CD4-positive, alpha-beta T cell treated with Interleukin-6 for 4 hours (primary cell): ENCODE measurements around the gene RNF115.
"Not testable (repeated sequence)": the region's sequence is repeated elsewhere in the genome, so short reads cannot be mapped to it uniquely, and the experiment has no call there.

Experiments
- DNase-seq: peaks from one replicate; pipeline ENCODE4 v3.0.0-alpha.2; 2020; ENCODE audit warnings: mixed read lengths

The RNF115 gene

DNA sequence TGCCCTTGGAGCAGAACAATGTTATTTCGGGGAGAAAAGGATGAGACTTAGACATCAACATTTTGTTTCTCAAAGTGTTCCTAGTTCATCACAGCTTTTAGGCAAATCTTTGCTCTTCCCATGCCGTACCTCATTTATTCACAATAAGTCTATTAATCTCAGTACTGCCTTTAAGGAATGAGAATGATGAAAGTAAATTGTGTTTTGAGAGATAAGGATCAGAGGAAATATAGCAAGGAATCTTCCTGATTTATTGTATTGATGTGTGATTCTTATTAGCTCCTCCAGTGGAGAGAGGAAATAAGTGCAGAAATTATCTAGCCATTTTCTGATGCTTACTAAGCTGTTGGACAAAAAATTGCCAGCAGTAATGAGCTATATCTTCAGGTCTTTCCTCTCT is 2.1 kb upstream of the RNF115 start:
- DNase-seq, result no peak

DNA sequence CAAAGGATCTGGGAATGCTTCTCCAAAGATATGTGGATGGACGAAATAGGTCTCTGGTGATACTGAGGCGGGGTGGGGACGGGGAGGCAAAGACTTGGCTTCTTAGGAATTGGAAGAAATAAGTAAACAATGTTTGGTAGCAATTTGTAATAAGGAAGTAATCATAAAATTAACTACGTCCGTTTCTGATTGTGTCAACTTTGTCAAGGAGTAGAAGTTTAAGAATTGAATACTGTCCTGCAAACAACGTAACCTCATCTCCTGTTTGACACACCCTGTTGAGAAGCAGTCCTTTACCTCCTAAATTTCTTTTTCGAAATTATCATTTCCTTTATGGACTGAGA is 576 bp upstream of the RNF115 start:
- DNase-seq, result no peak

DNA sequence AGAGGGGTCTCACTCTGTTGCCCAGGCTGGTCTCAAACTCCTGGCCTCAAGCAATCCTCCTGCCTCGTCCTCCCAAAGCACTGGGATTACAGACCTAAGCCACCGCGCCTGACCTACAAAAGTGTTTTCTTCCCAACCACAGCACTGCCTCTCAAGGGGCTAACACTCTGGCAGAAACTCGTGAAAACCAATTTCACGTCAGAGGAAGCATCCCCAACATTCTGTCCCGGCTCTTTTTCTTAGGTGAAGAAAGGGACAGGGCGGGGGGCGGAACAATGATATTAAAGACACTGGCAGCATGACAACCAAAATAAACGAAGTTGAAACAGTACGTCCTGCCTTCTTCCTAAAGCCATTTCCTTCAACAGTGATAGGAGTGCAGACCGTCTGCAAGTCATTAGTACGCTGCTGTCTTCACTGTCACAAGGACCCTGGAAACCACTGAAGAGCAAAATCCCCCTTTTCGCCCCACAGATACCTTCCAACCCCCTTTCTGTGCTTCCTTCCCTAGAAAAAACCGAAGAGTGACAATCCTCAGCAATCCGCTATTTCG is 1.0 kb downstream of the RNF115 start:
- not testable (repeated sequence) for DNase-seq

DNA sequence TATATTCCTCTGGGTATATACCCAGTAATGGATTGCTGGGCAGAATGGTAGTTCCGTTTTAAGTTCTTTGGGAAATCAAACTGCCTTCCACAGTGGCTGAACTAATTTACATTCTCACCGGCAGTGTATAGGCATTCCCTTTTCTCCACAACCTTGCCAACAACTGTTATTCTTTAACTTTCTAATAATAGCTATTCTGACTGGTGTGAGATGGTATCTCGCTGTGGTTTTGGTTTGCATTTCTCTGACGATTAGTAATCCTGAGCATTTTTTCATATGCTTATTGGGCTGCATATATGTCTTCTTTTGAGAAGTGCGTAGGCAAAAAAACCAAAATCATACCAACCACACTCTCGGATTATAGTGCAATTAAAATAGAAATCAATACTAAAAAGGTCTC is 5.8 kb downstream of the RNF115 start:
- not testable (repeated sequence) for DNase-seq

DNA sequence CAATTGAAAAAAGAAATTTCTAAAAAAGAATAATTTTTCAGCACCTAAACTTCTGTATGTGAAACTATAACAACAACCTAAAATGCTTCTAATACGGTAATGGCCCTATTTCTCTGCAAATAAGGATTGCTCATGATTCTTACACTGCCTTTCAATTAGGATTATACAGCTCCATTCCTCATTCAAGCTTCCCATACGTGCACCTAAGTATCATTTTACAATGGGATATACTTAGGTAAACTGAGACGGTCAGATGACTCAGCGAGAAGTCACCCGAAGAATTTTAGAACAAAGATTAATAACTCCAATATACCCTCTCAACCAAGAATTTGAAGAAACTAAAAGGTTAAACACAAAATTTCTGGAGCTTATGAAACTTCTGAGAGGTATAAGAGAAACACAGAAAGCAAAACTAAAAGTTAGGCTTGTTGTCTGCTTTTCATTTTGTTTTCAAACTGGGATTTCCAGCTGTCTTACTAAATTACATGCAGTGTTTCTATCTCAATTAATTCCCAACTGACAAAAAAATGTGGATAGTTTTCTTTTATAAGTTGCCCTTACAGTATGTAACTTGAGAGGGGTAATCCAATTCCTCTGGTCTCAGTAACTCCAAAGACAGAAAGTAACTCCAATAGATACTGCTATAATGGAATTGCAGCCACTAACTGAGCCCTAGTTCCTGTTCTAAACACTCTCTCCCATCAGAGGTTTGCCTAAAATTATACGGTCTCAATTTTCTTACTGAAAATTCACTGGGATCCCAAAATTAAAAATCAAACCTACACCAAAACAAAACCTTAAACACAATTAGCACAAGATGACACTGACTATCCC is 10.7 kb downstream of the RNF115 start:
- DNase-seq, result not testable (repeated sequence)

DNA sequence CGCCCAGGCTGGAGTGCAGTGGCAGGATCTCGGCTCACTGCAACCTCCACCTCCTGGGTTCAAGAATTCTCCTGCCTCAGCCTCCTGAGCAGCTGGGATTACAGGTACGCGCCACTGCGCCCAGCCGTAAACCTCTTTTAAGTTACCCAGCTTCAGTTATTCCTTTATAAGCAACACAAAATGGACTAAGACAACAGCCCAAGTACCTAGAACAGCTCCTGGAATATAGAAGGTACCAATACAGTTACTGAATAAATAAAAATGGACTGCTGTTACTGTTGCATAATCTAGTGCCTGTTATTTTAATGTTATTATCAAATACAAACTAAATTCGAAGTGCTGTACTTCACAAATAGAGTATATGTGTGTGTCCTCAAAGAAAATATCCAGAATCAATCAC is 17.1 kb downstream of the RNF115 start:
- no peak for DNase-seq

DNA sequence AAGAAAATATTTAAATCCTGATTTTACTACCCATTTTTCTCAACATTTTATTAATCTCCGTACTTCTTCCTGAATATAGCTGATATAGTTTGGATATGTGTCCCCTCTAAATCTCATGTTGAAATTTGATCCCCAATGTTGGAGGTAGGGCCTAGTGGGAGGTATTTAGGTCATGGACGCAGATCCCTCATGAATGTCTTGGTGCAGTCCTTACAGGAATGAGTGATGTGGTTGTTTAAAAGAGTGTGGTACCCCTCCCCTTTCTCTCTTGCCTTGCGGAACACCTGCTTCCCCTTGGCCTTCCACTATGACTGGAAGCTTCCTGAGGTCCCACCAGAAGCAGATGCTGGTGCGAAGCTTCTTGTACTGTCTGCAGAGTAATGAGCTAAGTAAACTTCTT is 17.5 kb downstream of the RNF115 start:
- no peak for DNase-seq

DNA sequence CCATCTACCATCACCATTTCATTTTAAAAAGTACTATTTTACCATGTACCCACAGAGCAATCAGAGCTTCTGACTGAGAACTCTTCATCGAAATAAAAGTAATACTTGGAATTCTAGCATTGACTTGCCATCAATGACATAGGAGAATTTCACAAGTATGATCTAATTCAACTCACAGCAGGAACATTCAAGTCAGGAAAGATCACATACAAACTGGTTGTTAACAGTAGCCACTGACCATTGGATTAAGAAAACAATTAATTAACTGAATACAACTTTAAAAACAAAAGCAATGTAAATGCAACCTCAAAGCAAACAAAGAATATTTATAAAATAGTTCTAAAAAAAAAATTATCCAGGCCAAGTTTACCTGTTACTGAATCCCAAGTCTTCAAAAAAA is 18.8 kb downstream of the RNF115 start:
- DNase-seq, result no peak

DNA sequence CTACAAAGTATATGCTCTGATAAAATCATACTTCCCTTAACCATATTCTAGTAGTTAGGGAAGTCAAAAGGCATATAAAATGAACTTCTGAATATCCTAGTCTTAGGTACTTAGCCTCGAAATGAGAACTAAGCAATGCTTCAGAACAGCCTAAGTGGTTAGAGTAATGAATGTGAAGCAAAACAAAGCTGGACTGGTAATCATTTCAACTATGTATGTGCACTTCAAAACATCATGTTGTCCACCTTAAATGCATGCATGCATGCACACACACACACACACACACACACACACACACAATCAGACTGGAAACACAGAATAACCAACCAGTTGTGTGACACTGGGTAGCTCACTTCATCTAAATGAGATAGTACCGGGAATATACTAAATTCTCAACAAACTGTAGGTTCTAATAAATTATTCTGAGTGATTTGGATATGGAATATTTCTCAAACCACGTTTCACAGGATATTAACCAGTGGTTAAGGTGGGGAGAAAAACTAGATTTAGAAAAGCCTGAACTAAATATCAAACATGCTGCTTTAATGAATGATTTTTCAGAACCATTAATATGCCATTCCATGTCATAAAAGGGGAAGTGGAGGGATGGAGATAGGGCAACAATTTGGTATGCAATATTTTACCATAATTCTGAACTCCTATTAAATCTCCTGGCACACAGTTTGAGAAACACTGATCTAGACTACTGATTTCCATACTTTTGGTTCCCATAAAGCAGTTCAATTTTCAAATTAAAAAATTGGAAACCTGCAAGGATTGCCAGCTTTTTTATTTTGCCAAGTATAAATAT is 19.5 kb downstream of the RNF115 start:
- no peak for DNase-seq

DNA sequence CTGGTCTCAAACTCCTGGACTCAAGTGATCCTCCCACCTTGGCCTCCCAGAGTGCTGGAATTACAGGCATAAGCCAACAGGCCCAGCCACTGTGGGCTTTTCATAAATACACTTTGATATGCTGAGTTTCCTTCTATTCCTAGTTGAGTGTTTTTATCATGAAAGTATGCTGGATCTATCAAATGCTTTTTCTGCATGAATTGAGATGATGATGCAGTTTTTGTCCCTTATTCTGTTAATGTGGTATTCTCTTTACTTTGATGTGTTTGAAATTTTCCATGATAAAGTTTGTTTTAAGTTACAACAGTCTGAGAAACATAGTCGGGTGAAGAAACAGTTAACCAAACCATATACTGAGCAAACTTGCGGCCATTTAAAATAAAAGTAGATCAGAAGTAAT is 24.1 kb downstream of the RNF115 start:
- no peak for DNase-seq

DNA sequence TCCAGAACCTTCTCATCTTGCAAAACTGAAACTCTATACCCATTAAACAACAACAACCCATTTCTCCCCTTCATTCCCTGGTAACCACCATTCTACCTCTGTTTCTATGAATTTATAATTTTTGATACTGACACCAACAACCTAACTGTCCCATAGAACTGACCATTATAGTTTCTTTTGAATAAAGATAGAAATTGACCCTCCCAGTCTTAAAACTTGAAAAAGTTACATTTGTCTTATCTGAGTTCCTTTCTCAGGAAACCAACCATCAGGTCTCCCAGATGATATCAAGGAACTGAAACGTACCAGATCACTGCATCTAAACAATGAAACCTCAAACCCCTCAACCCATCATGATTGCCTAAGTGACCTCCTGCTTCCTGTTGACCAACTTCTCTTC is 27.1 kb downstream of the RNF115 start:
- DNase-seq, result no peak

DNA sequence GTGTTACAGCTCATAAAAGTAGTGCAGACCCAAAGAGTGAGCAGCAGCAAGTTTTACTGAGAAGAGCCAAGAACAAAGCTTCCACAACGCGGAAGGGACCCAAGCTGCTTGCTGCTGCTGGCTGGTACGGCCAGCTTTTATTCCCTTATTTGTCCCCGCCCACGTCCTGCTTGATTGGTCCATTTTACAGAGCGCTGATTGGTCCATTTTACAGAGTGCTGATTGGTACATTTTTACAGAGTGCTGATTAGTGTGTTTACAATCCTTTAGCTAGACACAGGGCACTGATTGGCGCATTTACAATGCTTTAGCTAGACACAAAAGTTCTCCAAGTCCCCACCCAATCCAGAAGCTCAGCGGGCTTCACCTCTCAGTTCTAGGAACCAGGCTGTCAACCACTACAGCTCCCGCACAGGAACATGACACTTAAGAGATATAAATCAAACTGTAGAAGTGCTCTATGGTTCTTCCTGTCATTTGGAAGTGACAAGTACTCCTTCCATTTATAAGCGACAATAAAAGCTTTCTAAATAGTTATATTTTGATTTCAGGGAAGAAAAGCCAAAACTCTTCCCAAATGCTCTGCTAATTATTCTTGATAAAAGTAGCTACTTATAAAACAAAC is 28.5 kb downstream of the RNF115 start:
- no peak for DNase-seq

DNA sequence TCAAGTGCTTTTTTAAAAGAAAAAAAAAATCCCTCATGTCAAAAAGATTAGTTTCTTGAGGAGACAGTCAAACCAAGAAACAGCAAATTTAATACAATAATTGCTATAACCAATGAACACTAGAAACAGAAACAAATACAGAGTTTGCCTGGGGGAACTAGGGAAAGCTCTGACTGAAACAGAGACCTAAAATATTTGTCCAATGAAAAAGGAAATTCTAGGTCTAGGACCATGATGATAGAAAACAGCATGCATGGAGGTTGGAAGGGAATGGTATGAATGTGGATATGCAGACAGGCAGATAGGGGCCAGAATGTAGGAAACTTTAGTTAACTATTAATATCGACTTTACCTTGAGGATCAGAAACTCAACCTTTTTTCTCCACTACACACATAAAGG is 31.4 kb downstream of the RNF115 start:
- no peak for DNase-seq

DNA sequence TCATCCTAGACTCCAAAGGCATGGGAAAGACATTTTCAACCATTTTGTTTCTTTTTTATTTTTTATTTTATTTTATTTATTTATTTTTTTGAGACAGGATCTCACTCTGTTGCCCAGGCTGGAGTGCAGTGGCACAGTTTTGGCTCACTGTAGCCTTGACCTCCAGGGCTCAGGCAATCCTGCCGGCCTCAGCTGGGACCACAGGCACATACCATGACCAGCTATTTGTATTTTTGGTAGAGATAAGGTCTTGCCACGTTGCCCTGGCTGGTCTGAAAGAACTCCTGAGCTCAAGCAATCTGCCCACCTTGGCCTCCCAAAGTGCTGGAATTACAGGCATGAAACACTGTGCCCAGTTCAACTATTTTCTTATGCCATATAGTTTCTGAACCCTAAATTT is 32.0 kb downstream of the RNF115 start:
- not testable (repeated sequence) for DNase-seq

DNA sequence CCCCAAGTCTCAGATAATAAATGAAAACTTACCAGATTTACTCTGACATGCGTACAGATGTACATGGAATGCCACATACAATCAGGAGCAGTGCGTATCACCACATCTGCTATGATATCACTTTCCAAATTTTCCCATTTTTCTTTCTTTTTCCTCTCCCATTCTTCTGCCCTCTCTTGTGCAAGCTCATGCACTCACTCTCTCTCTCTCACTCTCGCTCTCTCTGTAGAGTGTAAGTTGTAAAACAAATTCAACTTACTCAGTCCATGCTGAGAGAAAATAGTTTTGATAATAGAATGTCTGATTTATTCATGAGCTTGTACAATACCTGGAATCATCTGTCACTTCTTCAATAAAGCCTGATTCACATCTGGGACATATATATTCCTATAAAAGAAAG is 35.3 kb downstream of the RNF115 start:
- no peak for DNase-seq

DNA sequence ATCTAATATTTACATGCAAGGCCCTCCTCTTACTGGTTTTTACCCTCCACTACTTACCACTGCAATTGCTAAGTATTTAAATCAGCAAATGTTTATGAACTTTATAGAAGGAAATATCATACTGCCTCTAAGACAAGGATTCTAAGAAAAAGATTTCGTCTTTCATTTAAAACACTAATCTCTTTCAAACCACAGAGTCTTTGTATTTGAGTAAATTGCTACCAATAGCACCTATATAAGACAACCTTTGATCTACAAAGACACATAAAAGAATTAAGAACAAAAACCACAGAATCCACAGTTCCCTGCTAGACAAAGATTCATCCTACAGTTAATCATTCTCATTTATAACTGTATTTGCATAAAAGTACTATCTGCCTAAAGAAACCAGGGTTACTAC is 37.6 kb downstream of the RNF115 start:
- DNase-seq, result no peak

DNA sequence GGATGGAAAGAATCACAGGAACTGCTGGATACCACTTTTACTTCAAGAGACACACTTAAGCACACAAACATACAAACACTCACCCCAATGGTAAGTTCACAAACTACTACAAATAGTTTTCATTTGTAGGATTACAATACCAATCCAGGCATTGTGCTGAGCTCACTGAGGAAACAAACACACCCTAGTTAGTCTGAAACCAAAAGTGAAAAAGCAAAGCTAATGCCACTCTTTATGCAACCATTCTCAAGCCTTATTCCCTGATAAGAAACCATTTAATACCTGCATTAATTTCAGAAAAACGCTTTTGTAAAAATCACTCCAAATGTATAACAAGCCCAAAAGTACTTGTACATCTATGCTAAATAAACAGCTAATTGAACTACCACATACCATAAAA is 38.3 kb downstream of the RNF115 start:
- DNase-seq, result no peak

DNA sequence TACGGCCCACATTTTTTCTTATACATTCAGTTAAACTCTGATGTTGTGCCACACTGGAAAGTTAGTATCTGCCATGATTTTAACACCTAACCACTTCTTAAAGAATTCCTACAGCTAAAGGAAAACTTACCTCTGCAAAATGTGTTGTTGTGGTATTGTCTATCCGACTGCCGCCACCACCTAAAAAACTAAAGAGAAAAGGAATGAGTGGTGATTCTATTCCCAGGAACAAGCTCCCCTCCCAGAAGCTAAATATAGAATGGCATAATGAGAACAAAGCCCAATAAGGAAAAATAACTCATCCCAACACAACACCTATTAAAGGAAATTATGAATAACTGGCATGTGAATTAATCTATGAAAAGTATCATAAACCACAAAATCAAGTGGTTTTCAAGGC is 39.5 kb downstream of the RNF115 start:
- no peak for DNase-seq

DNA sequence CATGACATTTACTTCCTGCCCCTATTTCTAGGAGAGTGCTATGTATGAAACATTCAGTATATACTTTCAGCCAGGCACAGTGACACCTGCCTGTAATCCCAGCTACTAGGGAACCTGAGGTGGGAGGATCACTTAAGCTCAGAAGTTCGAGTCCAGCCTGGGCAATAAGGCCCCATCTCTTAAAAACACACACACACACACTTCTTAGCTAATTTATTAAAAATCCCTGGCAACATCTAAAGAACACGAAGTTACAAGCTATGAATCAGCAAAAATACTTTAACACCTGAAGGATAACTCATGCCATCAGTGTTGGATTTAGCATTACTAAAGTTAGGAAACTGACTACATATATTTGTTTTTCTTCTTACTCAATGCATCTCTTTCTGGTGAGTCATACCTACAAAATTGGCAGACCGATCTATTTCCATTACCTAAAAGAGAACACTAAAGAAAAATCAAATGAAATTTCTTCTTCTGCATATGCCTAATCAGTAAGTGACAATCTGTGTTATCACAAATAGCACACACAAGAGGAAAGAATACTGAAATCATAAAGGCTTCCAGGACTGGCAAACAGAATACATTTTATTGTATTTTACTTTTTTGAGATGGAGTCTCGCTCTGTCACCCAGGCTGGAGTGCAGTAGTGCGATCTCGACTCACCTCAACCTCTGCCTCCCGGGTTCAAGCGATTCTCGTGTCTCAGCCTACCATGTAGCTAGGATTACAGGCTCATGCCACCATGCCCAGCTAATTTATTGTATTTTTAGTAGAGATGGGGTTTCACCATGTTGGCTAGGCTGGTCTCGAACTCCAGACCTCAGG is 41.4 kb downstream of the RNF115 start:
- DNase-seq, result no peak

DNA sequence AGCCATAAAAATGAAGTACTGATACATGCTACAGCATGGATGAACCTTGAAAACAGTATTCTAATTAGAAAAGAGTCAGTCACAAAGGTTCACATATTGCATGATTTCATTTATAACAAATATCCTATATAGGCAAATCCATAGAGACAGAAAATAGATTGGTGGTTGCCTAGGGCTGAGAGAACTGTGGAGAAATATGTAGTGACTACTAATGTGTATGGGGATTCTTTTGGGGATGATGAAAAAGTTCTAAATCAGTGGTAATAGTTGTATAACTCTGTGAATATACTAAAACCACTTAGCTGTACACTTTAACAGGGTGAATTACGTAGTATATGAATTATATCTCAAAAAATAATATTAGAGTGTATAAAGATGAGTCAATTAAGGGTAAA is 45.8 kb downstream of the RNF115 start:
- no peak for DNase-seq

DNA sequence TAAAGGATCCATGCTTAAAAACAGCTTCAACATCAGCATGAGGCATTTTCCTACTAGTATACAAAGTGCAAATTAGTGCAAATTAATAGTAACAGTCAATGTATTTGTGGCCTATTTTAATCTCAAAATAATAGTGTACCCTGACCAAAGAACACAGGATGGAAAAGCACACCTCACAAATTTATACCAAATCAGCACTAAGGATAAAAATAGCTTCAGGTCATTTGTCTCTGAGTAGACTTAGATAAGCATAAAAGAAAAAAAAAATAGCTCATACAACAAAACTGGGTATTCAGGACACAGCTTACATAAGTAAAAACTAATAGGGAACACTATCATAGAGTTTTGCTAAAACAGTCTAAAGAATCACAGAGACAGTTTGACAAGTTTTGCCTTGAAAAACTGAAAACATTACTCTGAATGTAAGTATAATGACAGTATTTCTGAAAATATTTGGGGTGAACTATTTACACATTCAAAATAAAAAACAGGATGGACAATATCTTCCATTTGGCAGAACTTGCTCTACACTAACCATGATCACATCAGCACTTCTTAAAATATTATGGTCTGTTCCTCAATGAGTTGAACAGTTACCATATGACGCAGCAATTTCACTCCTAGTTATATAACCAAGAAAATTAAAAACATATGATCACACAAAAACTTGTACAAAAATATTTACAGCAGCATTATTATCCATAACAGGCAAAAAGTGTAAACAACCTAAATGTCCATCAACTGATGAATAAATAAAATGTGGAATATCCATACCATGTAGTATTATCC is 46.3 kb downstream of the RNF115 start:
- no peak for DNase-seq

DNA sequence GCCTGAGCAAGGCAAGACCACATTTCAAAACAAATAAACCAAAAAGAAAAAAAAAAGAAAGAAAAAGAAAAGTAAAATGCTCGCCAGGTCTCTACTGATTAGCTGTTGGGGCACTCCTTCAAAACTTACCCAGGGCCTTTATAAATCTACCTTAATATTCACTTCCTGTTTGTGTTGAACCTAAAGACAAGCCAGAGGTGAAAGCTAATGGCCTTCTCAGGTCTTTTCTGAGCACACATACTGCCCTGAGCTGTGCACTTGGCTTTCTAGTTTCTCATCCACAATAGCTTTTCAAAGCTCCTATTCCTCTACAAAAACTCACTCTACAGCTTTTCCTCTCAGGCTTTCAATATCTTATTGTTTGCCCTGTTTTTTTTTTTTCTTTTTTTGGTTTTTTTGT is 50.5 kb downstream of the RNF115 start:
- no peak for DNase-seq
